Body of pancreas (tissue), 4 donors: ENCODE data around the gene RUNDC1.

Source experiments
- POLR2A ChIP-seq, 3 donors: fragments of 450-650 bp; IDR thresholded peaks; one replicate each; pipeline ENCODE4 v1.6.1; 2016; ENCODE audit warnings: antibody characterized with exemption in 3 of 3, mild to moderate bottlenecking in 2 of 3
- TF ChIP-seq, protein P1 (sequence below), 7 experiments: fragments of 450-650 bp in 4 of 7; fragments of 200-600 bp in 3 of 7; sonication (generic) in 3 of 7; IDR thresholded peaks; one replicate each; pipeline ENCODE4 v1.5.1; 2016 to 2019; ENCODE audit warnings: antibody characterized with exemption in 7 of 7

DNA sequence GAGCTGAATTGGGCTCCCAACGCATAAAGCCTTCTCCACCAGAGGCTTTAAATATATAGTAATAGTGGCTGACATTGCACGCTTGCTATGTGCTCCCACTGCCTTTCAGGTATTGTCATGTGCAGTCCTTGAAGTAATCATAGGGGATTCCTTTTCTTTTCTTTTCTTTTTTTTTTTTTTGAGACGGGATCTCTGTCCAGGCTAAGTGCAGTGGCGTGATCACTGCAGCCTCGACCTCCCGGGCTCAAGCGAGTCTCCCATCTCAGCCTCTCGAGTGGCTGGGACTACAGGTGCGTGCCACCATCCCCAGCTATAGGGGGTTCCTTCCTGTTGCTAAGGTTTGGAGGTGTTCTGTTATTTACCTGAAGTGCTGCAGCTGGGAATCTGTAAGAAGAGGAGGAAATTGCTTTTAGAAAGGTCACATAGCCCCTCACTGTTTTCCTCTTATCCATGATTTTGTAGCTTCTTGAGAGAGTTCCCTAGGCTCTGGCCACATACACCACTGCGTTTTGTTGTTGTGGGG is 18.7 kb downstream of the RUNDC1 start:
- TF ChIP-seq, protein P1, sequence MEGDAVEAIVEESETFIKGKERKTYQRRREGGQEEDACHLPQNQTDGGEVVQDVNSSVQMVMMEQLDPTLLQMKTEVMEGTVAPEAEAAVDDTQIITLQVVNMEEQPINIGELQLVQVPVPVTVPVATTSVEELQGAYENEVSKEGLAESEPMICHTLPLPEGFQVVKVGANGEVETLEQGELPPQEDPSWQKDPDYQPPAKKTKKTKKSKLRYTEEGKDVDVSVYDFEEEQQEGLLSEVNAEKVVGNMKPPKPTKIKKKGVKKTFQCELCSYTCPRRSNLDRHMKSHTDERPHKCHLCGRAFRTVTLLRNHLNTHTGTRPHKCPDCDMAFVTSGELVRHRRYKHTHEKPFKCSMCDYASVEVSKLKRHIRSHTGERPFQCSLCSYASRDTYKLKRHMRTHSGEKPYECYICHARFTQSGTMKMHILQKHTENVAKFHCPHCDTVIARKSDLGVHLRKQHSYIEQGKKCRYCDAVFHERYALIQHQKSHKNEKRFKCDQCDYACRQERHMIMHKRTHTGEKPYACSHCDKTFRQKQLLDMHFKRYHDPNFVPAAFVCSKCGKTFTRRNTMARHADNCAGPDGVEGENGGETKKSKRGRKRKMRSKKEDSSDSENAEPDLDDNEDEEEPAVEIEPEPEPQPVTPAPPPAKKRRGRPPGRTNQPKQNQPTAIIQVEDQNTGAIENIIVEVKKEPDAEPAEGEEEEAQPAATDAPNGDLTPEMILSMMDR (IDR thresholded peaks at IDR 0.05), result no peak
- TF ChIP-seq POLR2A (IDR thresholded peaks at IDR 0.05), result no peak
